GM23338 (cell line): ENCODE data around the gene DNAJC13. TPM values are rescaled to one million over a fixed set of nuclear protein-coding genes. Genes with fewer than 3 reads are reported as not detected.

Experiments
- ATAC-seq: fragments of 200-7000 bp; cut with Tn5 transposase; 3 replicates; pipeline ENCODE4 v1.9.1; 2020
- DNase-seq: peaks from one replicate; pipeline ENCODE4 v3.0.0-alpha.2; 2015; ENCODE audit warnings: low spot score
- H2AFZ ChIP-seq: fragments of 200-600 bp; sonication (generic); 2 replicates; pipeline ENCODE4 v1.8.0; 2016; ENCODE audit warnings: antibody characterized with exemption, mild to moderate bottlenecking, moderate library complexity
- H3F3A ChIP-seq: fragments of 200-600 bp; sonication (generic); replicated peaks from 2 replicates; pipeline ENCODE4 v1.8.0; 2017; ENCODE audit warnings: antibody characterized with exemption, mixed run types, low read depth
- H3K27ac ChIP-seq: fragments of 200-600 bp; sonication (generic); 2 replicates; pipeline ENCODE4 v1.6.1; 2016; ENCODE audit warnings: low read depth
- H3K27me3 ChIP-seq: fragments of 200-600 bp; sonication (generic); 2 replicates; pipeline ENCODE4 v1.8.0; 2016; ENCODE audit warnings: mild to moderate bottlenecking, mixed run types, moderate library complexity; ENCODE audit not compliant: insufficient read depth
- H3K36me3 ChIP-seq: fragments of 200-600 bp; sonication (generic); 2 replicates; pipeline ENCODE4 v1.8.0; 2016; ENCODE audit warnings: mild to moderate bottlenecking; ENCODE audit not compliant: insufficient read depth
- H3K4me1 ChIP-seq: fragments of 200-600 bp; sonication (generic); 2 replicates; pipeline ENCODE4 v1.8.0; 2016; ENCODE audit warnings: mild to moderate bottlenecking, moderate library complexity; ENCODE audit not compliant: insufficient read depth
- H3K4me2 ChIP-seq: fragments of 200-600 bp; sonication (generic); 2 replicates; pipeline ENCODE4 v1.7.1; 2017; ENCODE audit warnings: mixed run types
- H3K4me3 ChIP-seq: fragments of 200-600 bp; sonication (generic); 2 replicates; pipeline ENCODE4 v1.6.1; 2016; ENCODE audit warnings: mixed run types
- H3K79me2 ChIP-seq: fragments of 200-600 bp; sonication (generic); replicated peaks from 2 replicates; pipeline ENCODE4 v1.8.0; 2017; ENCODE audit warnings: mild to moderate bottlenecking; ENCODE audit not compliant: insufficient read depth
- H3K9me2 ChIP-seq: fragments of 200-600 bp; sonication (generic); 2 replicates; pipeline ENCODE4 v1.8.0; 2017; ENCODE audit not compliant: insufficient read depth
- H4K20me1 ChIP-seq: fragments of 200-600 bp; sonication (generic); replicated peaks from 2 replicates; pipeline ENCODE4 v1.8.0; 2017; ENCODE audit warnings: mild to moderate bottlenecking; ENCODE audit not compliant: insufficient read depth
- H3K27ac Mint-ChIP-seq: 2 replicates; pipeline ENCODE4 v1.8.0; 2020; ENCODE audit warnings: inconsistent platforms, mild to moderate bottlenecking, moderate library complexity, mixed read lengths
- H3K27me3 Mint-ChIP-seq: 3 replicates; pipeline ENCODE4 v1.8.0; 2022; ENCODE audit warnings: low read depth, mild to moderate bottlenecking, moderate library complexity, mixed read lengths, inconsistent platforms; ENCODE audit not compliant: insufficient read depth, poor library complexity
- H3K36me3 Mint-ChIP-seq: 3 replicates; pipeline ENCODE4 v1.8.0; 2021; ENCODE audit warnings: low read depth, mild to moderate bottlenecking, inconsistent platforms, moderate library complexity, mixed read lengths
- H3K4me1 Mint-ChIP-seq: 3 replicates; pipeline ENCODE4 v1.8.0; 2020; ENCODE audit warnings: mild to moderate bottlenecking, inconsistent platforms, mixed read lengths
- H3K4me3 Mint-ChIP-seq: 3 replicates; pipeline ENCODE4 v1.8.0; 2021; ENCODE audit warnings: moderate library complexity, mild to moderate bottlenecking, inconsistent platforms, mixed read lengths
- H3K9me3 Mint-ChIP-seq: 3 replicates; pipeline ENCODE4 v1.8.0; 2020; ENCODE audit warnings: moderate library complexity, mild to moderate bottlenecking, inconsistent platforms, mixed read lengths
- CREB1 ChIP-seq: fragments of 250-450 bp; sonication (Bioruptor Pico); IDR thresholded peaks from 2 replicates; pipeline ENCODE4 v1.5.0; 2020; ENCODE audit warnings: low read depth, mild to moderate bottlenecking, moderate library complexity
- EZH2 ChIP-seq: fragments of 200-600 bp; sonication (generic); IDR thresholded peaks from one replicate; pipeline ENCODE4 v1.8.0; 2017; ENCODE audit warnings: antibody characterized with exemption, mild to moderate bottlenecking, low read depth; ENCODE audit not compliant: unreplicated experiment
- EZH2phosphoT487 ChIP-seq: fragments of 200-600 bp; sonication (generic); IDR thresholded peaks from one replicate; pipeline ENCODE4 v1.8.1; 2018; ENCODE audit warnings: antibody characterized with exemption; ENCODE audit not compliant: unreplicated experiment
- JUNB ChIP-seq: IDR thresholded peaks from one replicate; pipeline ENCODE4 v1.6.1; 2016; ENCODE audit warnings: antibody characterized with exemption; ENCODE audit not compliant: unreplicated experiment
- NANOG ChIP-seq: IDR thresholded peaks from 2 replicates; pipeline ENCODE4 v1.6.1; 2016; ENCODE audit warnings: antibody characterized with exemption, borderline replicate concordance
- POLR2AphosphoS5 ChIP-seq: IDR thresholded peaks from 2 replicates; pipeline ENCODE4 v1.6.1; 2016; ENCODE audit warnings: antibody characterized with exemption, low read depth
- STAT1 ChIP-seq: IDR thresholded peaks from one replicate; pipeline ENCODE4 v1.6.1; 2016; ENCODE audit warnings: antibody characterized with exemption; ENCODE audit not compliant: unreplicated experiment
- ZNF114 ChIP-seq: fragments of 250-450 bp; sonication (Bioruptor Pico); IDR thresholded peaks from 2 replicates; pipeline ENCODE4 v1.5.0; 2020; ENCODE audit warnings: mild to moderate bottlenecking, moderate library complexity
- ZNF331 ChIP-seq: fragments of 250-450 bp; sonication (Bioruptor Pico); IDR thresholded peaks from 2 replicates; pipeline ENCODE4 v1.5.0; 2020; ENCODE audit warnings: low read depth, mild to moderate bottlenecking, moderate library complexity
- polyA plus RNA-seq: library from polyadenylated mRNA; unstranded; fragments of >200 nt; fragmentation: Nextera tagmentation; extraction: Ambion mirVana; gene quantifications from 2 replicates; pipeline ENCODE4 v1.2.1, GENCODE V29; 2016
- total RNA-seq: library from RNA; depleted of rRNA; stranded (reverse); fragments of >200 nt; shearing (Covaris generic); gene quantifications from 2 replicates; pipeline ENCODE4 v1.2.3, GENCODE V29; 2014
- TF ChIP-seq, protein P1 (sequence below): IDR thresholded peaks from one replicate; pipeline ENCODE4 v1.6.1; 2018; ENCODE audit warnings: antibody characterized with exemption; ENCODE audit not compliant: unreplicated experiment
- TF ChIP-seq, protein P2 (sequence below): IDR thresholded peaks from 2 replicates; pipeline ENCODE4 v1.6.1; 2016; ENCODE audit warnings: antibody characterized with exemption
- TF ChIP-seq, protein P3 (sequence below), 2 experiments: fragments of 200-600 bp in 1 of 2; sonication (generic) in 1 of 2; conservative IDR thresholded peaks; 2 replicates each; pipeline versions ENCODE4 v1.5.1 to v1.6.1; 2016 to 2017; ENCODE audit warnings: antibody characterized with exemption in 2 of 2, low read depth in 2 of 2, mild to moderate bottlenecking in 2 of 2, moderate library complexity in 1 of 2
- TF ChIP-seq, protein P4 (sequence below): fragments of 250-450 bp; sonication (Bioruptor Pico); IDR thresholded peaks from 2 replicates; pipeline ENCODE4 v1.5.0; 2020; ENCODE audit warnings: mild to moderate bottlenecking, moderate library complexity

The DNAJC13 gene
- total and polyA plus RNA-seq, 2 experiments from 2014 or later = 8.3 to 33.6 TPM

DNA sequence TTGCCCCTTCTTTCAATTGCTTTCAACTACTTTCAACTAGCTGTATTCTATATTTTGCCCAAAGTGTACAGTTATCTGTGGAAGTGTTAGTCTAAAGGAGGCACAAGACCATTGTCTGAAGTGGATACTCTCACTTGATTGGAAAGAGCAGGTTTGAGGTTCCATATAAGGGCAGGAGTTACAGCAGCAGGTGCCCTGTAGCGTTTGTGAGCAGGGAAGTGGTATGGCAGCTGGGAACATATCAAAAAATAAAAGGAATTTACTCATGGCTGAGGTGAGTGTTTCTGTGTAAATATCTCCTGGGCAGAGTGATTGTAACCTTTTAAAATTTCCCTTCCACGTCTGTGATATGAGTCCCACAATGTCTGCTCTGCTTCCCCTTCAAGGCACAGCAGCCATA lies 38.5 kb upstream of the DNAJC13 start:
- H3K27ac ChIP-seq = no peak overlapping the region
- no peaks in the 10 kb centered on the region for H3F3A ChIP-seq
- no peaks in the 10 kb centered on the region for H4K20me1 ChIP-seq
- TF ChIP-seq EZH2phosphoT487 = no peak
- TF ChIP-seq, protein P1, sequence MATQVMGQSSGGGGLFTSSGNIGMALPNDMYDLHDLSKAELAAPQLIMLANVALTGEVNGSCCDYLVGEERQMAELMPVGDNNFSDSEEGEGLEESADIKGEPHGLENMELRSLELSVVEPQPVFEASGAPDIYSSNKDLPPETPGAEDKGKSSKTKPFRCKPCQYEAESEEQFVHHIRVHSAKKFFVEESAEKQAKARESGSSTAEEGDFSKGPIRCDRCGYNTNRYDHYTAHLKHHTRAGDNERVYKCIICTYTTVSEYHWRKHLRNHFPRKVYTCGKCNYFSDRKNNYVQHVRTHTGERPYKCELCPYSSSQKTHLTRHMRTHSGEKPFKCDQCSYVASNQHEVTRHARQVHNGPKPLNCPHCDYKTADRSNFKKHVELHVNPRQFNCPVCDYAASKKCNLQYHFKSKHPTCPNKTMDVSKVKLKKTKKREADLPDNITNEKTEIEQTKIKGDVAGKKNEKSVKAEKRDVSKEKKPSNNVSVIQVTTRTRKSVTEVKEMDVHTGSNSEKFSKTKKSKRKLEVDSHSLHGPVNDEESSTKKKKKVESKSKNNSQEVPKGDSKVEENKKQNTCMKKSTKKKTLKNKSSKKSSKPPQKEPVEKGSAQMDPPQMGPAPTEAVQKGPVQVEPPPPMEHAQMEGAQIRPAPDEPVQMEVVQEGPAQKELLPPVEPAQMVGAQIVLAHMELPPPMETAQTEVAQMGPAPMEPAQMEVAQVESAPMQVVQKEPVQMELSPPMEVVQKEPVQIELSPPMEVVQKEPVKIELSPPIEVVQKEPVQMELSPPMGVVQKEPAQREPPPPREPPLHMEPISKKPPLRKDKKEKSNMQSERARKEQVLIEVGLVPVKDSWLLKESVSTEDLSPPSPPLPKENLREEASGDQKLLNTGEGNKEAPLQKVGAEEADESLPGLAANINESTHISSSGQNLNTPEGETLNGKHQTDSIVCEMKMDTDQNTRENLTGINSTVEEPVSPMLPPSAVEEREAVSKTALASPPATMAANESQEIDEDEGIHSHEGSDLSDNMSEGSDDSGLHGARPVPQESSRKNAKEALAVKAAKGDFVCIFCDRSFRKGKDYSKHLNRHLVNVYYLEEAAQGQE = no peak
- no peak for TF ChIP-seq ZNF331 (CRISPR knock-in tag)
- TF ChIP-seq, protein P2, sequence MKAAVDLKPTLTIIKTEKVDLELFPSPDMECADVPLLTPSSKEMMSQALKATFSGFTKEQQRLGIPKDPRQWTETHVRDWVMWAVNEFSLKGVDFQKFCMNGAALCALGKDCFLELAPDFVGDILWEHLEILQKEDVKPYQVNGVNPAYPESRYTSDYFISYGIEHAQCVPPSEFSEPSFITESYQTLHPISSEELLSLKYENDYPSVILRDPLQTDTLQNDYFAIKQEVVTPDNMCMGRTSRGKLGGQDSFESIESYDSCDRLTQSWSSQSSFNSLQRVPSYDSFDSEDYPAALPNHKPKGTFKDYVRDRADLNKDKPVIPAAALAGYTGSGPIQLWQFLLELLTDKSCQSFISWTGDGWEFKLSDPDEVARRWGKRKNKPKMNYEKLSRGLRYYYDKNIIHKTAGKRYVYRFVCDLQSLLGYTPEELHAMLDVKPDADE = no peak
- TF ChIP-seq, protein P3, sequence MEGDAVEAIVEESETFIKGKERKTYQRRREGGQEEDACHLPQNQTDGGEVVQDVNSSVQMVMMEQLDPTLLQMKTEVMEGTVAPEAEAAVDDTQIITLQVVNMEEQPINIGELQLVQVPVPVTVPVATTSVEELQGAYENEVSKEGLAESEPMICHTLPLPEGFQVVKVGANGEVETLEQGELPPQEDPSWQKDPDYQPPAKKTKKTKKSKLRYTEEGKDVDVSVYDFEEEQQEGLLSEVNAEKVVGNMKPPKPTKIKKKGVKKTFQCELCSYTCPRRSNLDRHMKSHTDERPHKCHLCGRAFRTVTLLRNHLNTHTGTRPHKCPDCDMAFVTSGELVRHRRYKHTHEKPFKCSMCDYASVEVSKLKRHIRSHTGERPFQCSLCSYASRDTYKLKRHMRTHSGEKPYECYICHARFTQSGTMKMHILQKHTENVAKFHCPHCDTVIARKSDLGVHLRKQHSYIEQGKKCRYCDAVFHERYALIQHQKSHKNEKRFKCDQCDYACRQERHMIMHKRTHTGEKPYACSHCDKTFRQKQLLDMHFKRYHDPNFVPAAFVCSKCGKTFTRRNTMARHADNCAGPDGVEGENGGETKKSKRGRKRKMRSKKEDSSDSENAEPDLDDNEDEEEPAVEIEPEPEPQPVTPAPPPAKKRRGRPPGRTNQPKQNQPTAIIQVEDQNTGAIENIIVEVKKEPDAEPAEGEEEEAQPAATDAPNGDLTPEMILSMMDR (conservative IDR thresholded peaks at IDR 0.05; ENCODE audit: low read depth in 2 of 2) = no peak
- TF ChIP-seq STAT1 = no peak
- TF ChIP-seq, protein P4, sequence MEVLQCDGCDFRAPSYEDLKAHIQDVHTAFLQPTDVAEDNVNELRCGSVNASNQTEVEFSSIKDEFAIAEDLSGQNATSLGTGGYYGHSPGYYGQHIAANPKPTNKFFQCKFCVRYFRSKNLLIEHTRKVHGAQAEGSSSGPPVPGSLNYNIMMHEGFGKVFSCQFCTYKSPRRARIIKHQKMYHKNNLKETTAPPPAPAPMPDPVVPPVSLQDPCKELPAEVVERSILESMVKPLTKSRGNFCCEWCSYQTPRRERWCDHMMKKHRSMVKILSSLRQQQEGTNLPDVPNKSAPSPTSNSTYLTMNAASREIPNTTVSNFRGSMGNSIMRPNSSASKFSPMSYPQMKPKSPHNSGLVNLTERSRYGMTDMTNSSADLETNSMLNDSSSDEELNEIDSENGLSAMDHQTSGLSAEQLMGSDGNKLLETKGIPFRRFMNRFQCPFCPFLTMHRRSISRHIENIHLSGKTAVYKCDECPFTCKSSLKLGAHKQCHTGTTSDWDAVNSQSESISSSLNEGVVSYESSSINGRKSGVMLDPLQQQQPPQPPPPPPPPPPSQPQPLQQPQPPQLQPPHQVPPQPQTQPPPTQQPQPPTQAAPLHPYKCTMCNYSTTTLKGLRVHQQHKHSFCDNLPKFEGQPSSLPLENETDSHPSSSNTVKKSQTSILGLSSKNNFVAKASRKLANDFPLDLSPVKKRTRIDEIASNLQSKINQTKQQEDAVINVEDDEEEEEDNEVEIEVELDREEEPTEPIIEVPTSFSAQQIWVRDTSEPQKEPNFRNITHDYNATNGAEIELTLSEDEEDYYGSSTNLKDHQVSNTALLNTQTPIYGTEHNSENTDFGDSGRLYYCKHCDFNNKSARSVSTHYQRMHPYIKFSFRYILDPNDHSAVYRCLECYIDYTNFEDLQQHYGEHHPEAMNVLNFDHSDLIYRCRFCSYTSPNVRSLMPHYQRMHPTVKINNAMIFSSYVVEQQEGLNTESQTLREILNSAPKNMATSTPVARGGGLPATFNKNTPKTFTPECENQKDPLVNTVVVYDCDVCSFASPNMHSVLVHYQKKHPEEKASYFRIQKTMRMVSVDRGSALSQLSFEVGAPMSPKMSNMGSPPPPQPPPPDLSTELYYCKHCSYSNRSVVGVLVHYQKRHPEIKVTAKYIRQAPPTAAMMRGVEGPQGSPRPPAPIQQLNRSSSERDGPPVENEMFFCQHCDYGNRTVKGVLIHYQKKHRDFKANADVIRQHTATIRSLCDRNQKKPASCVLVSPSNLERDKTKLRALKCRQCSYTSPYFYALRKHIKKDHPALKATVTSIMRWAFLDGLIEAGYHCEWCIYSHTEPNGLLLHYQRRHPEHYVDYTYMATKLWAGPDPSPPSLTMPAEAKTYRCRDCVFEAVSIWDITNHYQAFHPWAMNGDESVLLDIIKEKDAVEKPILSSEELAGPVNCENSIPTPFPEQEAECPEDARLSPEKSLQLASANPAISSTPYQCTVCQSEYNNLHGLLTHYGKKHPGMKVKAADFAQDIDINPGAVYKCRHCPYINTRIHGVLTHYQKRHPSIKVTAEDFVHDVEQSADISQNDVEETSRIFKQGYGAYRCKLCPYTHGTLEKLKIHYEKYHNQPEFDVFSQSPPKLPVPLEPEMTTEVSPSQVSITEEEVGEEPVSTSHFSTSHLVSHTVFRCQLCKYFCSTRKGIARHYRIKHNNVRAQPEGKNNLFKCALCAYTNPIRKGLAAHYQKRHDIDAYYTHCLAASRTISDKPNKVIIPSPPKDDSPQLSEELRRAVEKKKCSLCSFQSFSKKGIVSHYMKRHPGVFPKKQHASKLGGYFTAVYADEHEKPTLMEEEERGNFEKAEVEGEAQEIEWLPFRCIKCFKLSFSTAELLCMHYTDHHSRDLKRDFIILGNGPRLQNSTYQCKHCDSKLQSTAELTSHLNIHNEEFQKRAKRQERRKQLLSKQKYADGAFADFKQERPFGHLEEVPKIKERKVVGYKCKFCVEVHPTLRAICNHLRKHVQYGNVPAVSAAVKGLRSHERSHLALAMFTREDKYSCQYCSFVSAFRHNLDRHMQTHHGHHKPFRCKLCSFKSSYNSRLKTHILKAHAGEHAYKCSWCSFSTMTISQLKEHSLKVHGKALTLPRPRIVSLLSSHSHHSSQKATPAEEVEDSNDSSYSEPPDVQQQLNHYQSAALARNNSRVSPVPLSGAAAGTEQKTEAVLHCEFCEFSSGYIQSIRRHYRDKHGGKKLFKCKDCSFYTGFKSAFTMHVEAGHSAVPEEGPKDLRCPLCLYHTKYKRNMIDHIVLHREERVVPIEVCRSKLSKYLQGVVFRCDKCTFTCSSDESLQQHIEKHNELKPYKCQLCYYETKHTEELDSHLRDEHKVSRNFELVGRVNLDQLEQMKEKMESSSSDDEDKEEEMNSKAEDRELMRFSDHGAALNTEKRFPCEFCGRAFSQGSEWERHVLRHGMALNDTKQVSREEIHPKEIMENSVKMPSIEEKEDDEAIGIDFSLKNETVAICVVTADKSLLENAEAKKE (CRISPR knock-in tag) = no peak
- TF ChIP-seq JUNB = no peak
- TF ChIP-seq ZNF114 = no peak
- TF ChIP-seq CREB1 (CRISPR knock-in tag) = no peak
- TF ChIP-seq NANOG = no peak
- TF ChIP-seq POLR2AphosphoS5 = no peak
- no peak for TF ChIP-seq EZH2
- H3K27me3 ChIP-seq = no peaks in the 10 kb centered on the region
- DNase-seq = no peak
- H3K79me2 ChIP-seq = no peaks in the 10 kb centered on the region; the same call in 1 of the 2 replicates
- H3K4me3 Mint-ChIP-seq = no peak overlapping the region
- H3K4me1 Mint-ChIP-seq = peaks cover 33% of the 10 kb centered on the region
- peaks cover 8% of the 10 kb centered on the region for H3K27me3 Mint-ChIP-seq
- H3K9me2 ChIP-seq = no peaks in the 10 kb centered on the region; the same call in none of the 2 replicates
- H3K9me3 Mint-ChIP-seq = peaks cover 45% of the 10 kb centered on the region
- peaks cover 36% of the 10 kb centered on the region for H3K36me3 Mint-ChIP-seq
- no peaks in the 10 kb centered on the region for H3K36me3 ChIP-seq
- ATAC-seq = no peak
- H2AFZ ChIP-seq = no peak overlapping the region
- no peak overlapping the region for H3K4me2 ChIP-seq
- no peak overlapping the region for H3K27ac Mint-ChIP-seq
- no peak overlapping the region for H3K4me3 ChIP-seq
- peaks cover 4% of the 10 kb centered on the region; the same call in 1 of the 2 replicates for H3K4me1 ChIP-seq
